ENCODE measurements around the gene NKAIN2.

NKAIN2 gene

GRCh38 chr6:123830120-123830519 lies 26.5 kb downstream of the NKAIN2 start:
- no peak overlapping the region for H3K23ac ChIP-seq (ENCODE audit: low read length)
- peak overlapping the region; percentile 36 for H4K5ac ChIP-seq (ENCODE audit: low read length)
- H3K79me1 ChIP-seq (ENCODE audit: low read length), result no peaks in the 10 kb centered on the region
- H3K4me2 ChIP-seq (ENCODE audit: low read length), result no peak overlapping the region
- no peak overlapping the region for H3K18ac ChIP-seq (ENCODE audit: low read length)
- H2BK15ac ChIP-seq (replicated peaks; ENCODE audit: low read depth), result no peak overlapping the region
- no CpG with 5 or more reads among the region's 3 CpGs for WGBS (ENCODE audit: extremely low coverage, insufficient coverage, low lambda C conversion rate)
- no peak overlapping the region for H3K56ac ChIP-seq (ENCODE audit: low read length)
- H3K27me3 ChIP-seq (ENCODE audit: insufficient read depth, low read length, poor library complexity), result no peaks in the 10 kb centered on the region
- H3K4ac ChIP-seq (ENCODE audit: low read depth, low read length), result no peak overlapping the region
- H3K4me1 ChIP-seq (ENCODE audit: control insufficient read depth, low read depth, low read length), result peaks cover 10% of the 10 kb centered on the region
- no peak overlapping the region for H4K8ac ChIP-seq (ENCODE audit: low read depth, low read length)
- H3K9ac ChIP-seq (ENCODE audit: low read length), result no peak overlapping the region
- H3K4me3 ChIP-seq (ENCODE audit: low read length), result no peak overlapping the region
- H3K27ac ChIP-seq (ENCODE audit: low read depth, low read length), result peak overlapping the region; percentile 11
- H3K79me2 ChIP-seq (ENCODE audit: control insufficient read depth, insufficient read depth, low read length), result no peaks in the 10 kb centered on the region
- no peak overlapping the region for H2AK5ac ChIP-seq (ENCODE audit: low read length)
- H3K36me3 ChIP-seq (ENCODE audit: control insufficient read depth, insufficient read depth, low read length), result no peaks in the 10 kb centered on the region
- no peak overlapping the region for H2BK5ac ChIP-seq (ENCODE audit: low read length)
- no peak overlapping the region for H2BK120ac ChIP-seq (ENCODE audit: low read depth, low read length)
- peak; percentile 84 for DNase-seq

GRCh38 chr6:123838505-123839234 lies 35.0 kb downstream of the NKAIN2 start:
- DNase-seq, result peak; percentile 6
- no peak overlapping the region for H3K9ac ChIP-seq (ENCODE audit: low read length)
- no peaks in the 10 kb centered on the region for H3K4me1 ChIP-seq (ENCODE audit: control insufficient read depth, low read depth, low read length)
- no peak overlapping the region for H4K8ac ChIP-seq (ENCODE audit: low read depth, low read length)
- no peak overlapping the region for H2BK120ac ChIP-seq (ENCODE audit: low read depth, low read length)
- H2AK5ac ChIP-seq (ENCODE audit: low read length), result no peak overlapping the region
- H3K4ac ChIP-seq (ENCODE audit: low read depth, low read length), result no peak overlapping the region
- H3K27ac ChIP-seq (ENCODE audit: low read depth, low read length), result no peak overlapping the region
- no peaks in the 10 kb centered on the region for H3K79me2 ChIP-seq (ENCODE audit: control insufficient read depth, insufficient read depth, low read length)
- H4K5ac ChIP-seq (ENCODE audit: low read length), result no peak overlapping the region
- H3K56ac ChIP-seq (ENCODE audit: low read length), result no peak overlapping the region
- no CpG with 5 or more reads among the region's 8 CpGs for WGBS (ENCODE audit: extremely low coverage, insufficient coverage, low lambda C conversion rate)
- no peak overlapping the region for H2BK15ac ChIP-seq (replicated peaks; ENCODE audit: low read depth)
- H2BK5ac ChIP-seq (ENCODE audit: low read length), result no peak overlapping the region
- H3K79me1 ChIP-seq (ENCODE audit: low read length), result no peaks in the 10 kb centered on the region
- H3K27me3 ChIP-seq (ENCODE audit: insufficient read depth, low read length, poor library complexity), result no peaks in the 10 kb centered on the region
- H3K23ac ChIP-seq (ENCODE audit: low read length), result no peak overlapping the region
- no peaks in the 10 kb centered on the region for H3K36me3 ChIP-seq (ENCODE audit: control insufficient read depth, insufficient read depth, low read length)
- H3K4me2 ChIP-seq (ENCODE audit: low read length), result no peak overlapping the region
- no peak overlapping the region for H3K18ac ChIP-seq (ENCODE audit: low read length)
- H3K4me3 ChIP-seq (ENCODE audit: low read length), result no peak overlapping the region

- H3K79me1 ChIP-seq (ENCODE audit: low read length), result no peaks in the 10 kb centered on the region
- no peak overlapping the region for H3K56ac ChIP-seq (ENCODE audit: low read length)
- H2BK5ac ChIP-seq (ENCODE audit: low read length), result no peak overlapping the region
- H3K79me2 ChIP-seq (ENCODE audit: control insufficient read depth, insufficient read depth, low read length), result no peaks in the 10 kb centered on the region
- H3K4me3 ChIP-seq (ENCODE audit: low read length), result no peak overlapping the region
- WGBS (ENCODE audit: extremely low coverage, insufficient coverage, low lambda C conversion rate), result no CpG with 5 or more reads among the region's 6 CpGs
- no peak overlapping the region for H2BK15ac ChIP-seq (replicated peaks; ENCODE audit: low read depth)
- H3K4ac ChIP-seq (ENCODE audit: low read depth, low read length), result no peak overlapping the region
- DNase-seq, result no peak
- no peak overlapping the region for H3K4me2 ChIP-seq (ENCODE audit: low read length)
- no peak overlapping the region for H4K8ac ChIP-seq (ENCODE audit: low read depth, low read length)
- H2BK120ac ChIP-seq (ENCODE audit: low read depth, low read length), result no peak overlapping the region
- H3K4me1 ChIP-seq (ENCODE audit: control insufficient read depth, low read depth, low read length), result no peaks in the 10 kb centered on the region
- H3K23ac ChIP-seq (ENCODE audit: low read length), result no peak overlapping the region
- H3K27me3 ChIP-seq (ENCODE audit: insufficient read depth, low read length, poor library complexity), result no peaks in the 10 kb centered on the region
- no peak overlapping the region for H3K18ac ChIP-seq (ENCODE audit: low read length)
- no peaks in the 10 kb centered on the region for H3K36me3 ChIP-seq (ENCODE audit: control insufficient read depth, insufficient read depth, low read length)
- H3K9ac ChIP-seq (ENCODE audit: low read length), result no peak overlapping the region
- H3K27ac ChIP-seq (ENCODE audit: low read depth, low read length), result no peak overlapping the region
- no peak overlapping the region for H4K5ac ChIP-seq (ENCODE audit: low read length)
- no peak overlapping the region for H2AK5ac ChIP-seq (ENCODE audit: low read length)
Measured at GRCh38 chr6:123841067-123841896, 37.6 kb downstream of the NKAIN2 start.

- H3K36me3 ChIP-seq (ENCODE audit: control insufficient read depth, insufficient read depth, low read length), result no peaks in the 10 kb centered on the region
- H3K4me2 ChIP-seq (ENCODE audit: low read length), result no peak overlapping the region
- no peak overlapping the region for H2BK120ac ChIP-seq (ENCODE audit: low read depth, low read length)
- no peak overlapping the region for H4K5ac ChIP-seq (ENCODE audit: low read length)
- no peak overlapping the region for H3K23ac ChIP-seq (ENCODE audit: low read length)
- H3K4ac ChIP-seq (ENCODE audit: low read depth, low read length), result no peak overlapping the region
- H3K79me1 ChIP-seq (ENCODE audit: low read length), result no peaks in the 10 kb centered on the region
- H3K27me3 ChIP-seq (ENCODE audit: insufficient read depth, low read length, poor library complexity), result no peaks in the 10 kb centered on the region
- H3K9ac ChIP-seq (ENCODE audit: low read length), result no peak overlapping the region
- H3K27ac ChIP-seq (ENCODE audit: low read depth, low read length), result no peak overlapping the region
- peak; percentile 10 for DNase-seq
- no peak overlapping the region for H2AK5ac ChIP-seq (ENCODE audit: low read length)
- H3K18ac ChIP-seq (ENCODE audit: low read length), result no peak overlapping the region
- no peaks in the 10 kb centered on the region for H3K4me1 ChIP-seq (ENCODE audit: control insufficient read depth, low read depth, low read length)
- no CpG with 5 or more reads among the region's 5 CpGs for WGBS (ENCODE audit: extremely low coverage, insufficient coverage, low lambda C conversion rate)
- H3K56ac ChIP-seq (ENCODE audit: low read length), result no peak overlapping the region
- H4K8ac ChIP-seq (ENCODE audit: low read depth, low read length), result no peak overlapping the region
- no peak overlapping the region for H3K4me3 ChIP-seq (ENCODE audit: low read length)
- H2BK15ac ChIP-seq (replicated peaks; ENCODE audit: low read depth), result no peak overlapping the region
- H3K79me2 ChIP-seq (ENCODE audit: control insufficient read depth, insufficient read depth, low read length), result no peaks in the 10 kb centered on the region
- H2BK5ac ChIP-seq (ENCODE audit: low read length), result no peak overlapping the region
Measured at GRCh38 chr6:123844011-123844410, 40.3 kb downstream of the NKAIN2 start.

GRCh38 chr6:123848347-123848746 lies 44.7 kb downstream of the NKAIN2 start:
- no peak overlapping the region for H3K56ac ChIP-seq (ENCODE audit: low read length)
- no peak overlapping the region for H4K5ac ChIP-seq (ENCODE audit: low read length)
- no peak overlapping the region for H3K4me2 ChIP-seq (ENCODE audit: low read length)
- H3K23ac ChIP-seq (ENCODE audit: low read length), result no peak overlapping the region
- H3K36me3 ChIP-seq (ENCODE audit: control insufficient read depth, insufficient read depth, low read length), result no peaks in the 10 kb centered on the region
- no peak overlapping the region for H3K4ac ChIP-seq (ENCODE audit: low read depth, low read length)
- no peak for DNase-seq
- no peak overlapping the region for H3K27ac ChIP-seq (ENCODE audit: low read depth, low read length)
- H4K8ac ChIP-seq (ENCODE audit: low read depth, low read length), result no peak overlapping the region
- H3K18ac ChIP-seq (ENCODE audit: low read length), result no peak overlapping the region
- no peak overlapping the region for H2AK5ac ChIP-seq (ENCODE audit: low read length)
- H2BK15ac ChIP-seq (replicated peaks; ENCODE audit: low read depth), result no peak overlapping the region
- no peaks in the 10 kb centered on the region for H3K27me3 ChIP-seq (ENCODE audit: insufficient read depth, low read length, poor library complexity)
- H3K79me2 ChIP-seq (ENCODE audit: control insufficient read depth, insufficient read depth, low read length), result no peaks in the 10 kb centered on the region
- H3K9ac ChIP-seq (ENCODE audit: low read length), result no peak overlapping the region
- no peak overlapping the region for H3K4me3 ChIP-seq (ENCODE audit: low read length)
- H3K79me1 ChIP-seq (ENCODE audit: low read length), result no peaks in the 10 kb centered on the region
- H2BK120ac ChIP-seq (ENCODE audit: low read depth, low read length), result no peak overlapping the region
- no peaks in the 10 kb centered on the region for H3K4me1 ChIP-seq (ENCODE audit: control insufficient read depth, low read depth, low read length)
- WGBS (ENCODE audit: extremely low coverage, insufficient coverage, low lambda C conversion rate), result no CpG with 5 or more reads among the region's 2 CpGs
- H2BK5ac ChIP-seq (ENCODE audit: low read length), result no peak overlapping the region
